ENCODE measurements around the gene DVL1. TPM values are rescaled to one million over a fixed set of nuclear protein-coding genes. Genes with fewer than 3 reads are reported as not detected.
"Not testable (repeated sequence)": the region's sequence is repeated elsewhere in the genome, so short reads cannot be mapped to it uniquely, and the experiment has no call there.

Gene DVL1
- total and polyA plus RNA-seq, 9 donors, result 38.2 to 50.5 (median 45.8) TPM

DNA sequence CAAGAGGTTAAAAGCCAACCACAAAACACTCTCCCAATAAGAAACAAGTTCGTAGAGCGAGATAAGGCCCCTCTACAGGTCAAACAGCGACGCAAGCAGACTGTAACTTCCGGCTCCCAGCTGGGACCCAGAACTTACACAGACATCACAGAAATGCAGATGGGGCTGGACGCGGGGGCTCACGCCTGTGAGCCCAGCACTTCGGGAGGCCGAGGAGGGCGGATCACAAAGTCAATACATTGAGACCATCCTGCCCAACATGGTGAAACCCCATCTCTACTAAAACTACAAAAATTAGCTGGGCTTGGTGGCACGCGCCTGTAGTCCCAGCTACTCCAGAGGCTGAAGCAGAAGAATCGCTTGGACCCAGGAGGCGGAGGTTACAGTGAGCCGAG, 38.9 kb upstream of the DVL1 start:
- H3K27ac ChIP-seq (ENCODE audit: low read length), result no peak overlapping the region
- 98% methylated on average over 10 of the region's 16 CpGs for WGBS (ENCODE audit: insufficient coverage)
- no peaks in the 10 kb centered on the region for H3K4me1 ChIP-seq (ENCODE audit: control insufficient read depth, insufficient read depth, low read length)
- no peak for DNase-seq
- H3K4me3 ChIP-seq (ENCODE audit: low read length), result no peak overlapping the region
- H3K36me3 ChIP-seq (ENCODE audit: control insufficient read depth, insufficient read depth, low read length), result peaks cover 77% of the 10 kb centered on the region
- no peaks in the 10 kb centered on the region for H3K27me3 ChIP-seq (ENCODE audit: control insufficient read depth, insufficient read depth, low read length)
- H3K9me3 ChIP-seq (replicated peaks; ENCODE audit: control insufficient read depth, low read depth, low read length), result no peaks in the 10 kb centered on the region

DNA sequence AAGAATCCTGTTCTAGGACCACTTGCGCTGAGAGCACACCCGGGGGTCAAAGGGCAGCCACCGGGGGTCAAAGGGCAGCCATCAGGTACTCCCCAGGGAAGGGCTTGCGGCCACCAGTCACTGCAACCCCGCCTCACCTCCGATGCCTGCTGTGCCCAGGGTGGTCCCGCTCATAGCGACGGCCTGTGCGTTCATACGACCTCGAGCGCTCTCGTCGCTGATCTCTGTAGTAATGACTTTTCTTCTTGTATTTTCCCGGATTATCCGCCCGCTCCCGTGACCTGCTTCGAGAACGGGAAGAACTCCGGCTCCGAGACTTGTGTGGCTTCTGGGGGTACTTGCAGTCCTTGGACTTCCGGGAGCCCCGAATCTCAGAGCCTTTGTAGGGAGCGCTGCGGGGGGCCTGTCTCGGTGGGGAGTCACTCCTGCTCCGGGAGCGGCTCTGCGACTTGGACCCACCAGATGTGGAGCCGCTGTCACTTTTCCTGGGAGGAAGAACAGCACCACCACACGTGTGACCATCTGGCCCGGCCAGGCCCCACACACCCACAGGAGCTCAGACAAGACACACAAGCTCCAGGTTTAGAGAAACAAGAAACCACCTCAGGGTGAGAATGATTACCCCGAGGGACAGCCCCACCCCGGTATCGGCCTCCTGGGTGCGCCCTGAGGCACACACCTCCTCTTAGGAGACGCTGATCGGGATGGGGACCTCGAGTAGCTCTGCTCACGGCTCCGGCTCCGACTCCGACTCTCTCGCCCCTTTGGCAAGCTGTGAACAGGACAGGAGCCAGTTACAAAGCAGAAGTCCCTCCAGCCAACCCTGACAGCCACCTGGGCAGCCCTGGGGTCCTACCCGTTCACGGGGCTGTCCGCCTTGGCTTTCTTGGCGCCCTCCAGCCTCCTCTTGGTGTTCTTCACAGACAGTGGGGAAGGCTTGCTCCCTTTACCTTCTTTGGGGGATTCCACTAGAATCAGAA, 38.2 kb upstream of the DVL1 start:
- H3K9me3 ChIP-seq (replicated peaks; ENCODE audit: control insufficient read depth, low read depth, low read length), result no peaks in the 10 kb centered on the region
- H3K4me3 ChIP-seq (ENCODE audit: low read length), result no peak overlapping the region
- no peaks in the 10 kb centered on the region for H3K27me3 ChIP-seq (ENCODE audit: control insufficient read depth, insufficient read depth, low read length)
- no peaks in the 10 kb centered on the region for H3K4me1 ChIP-seq (ENCODE audit: control insufficient read depth, insufficient read depth, low read length)
- H3K27ac ChIP-seq (ENCODE audit: low read length), result no peak overlapping the region
- no peak for DNase-seq
- peaks cover 70% of the 10 kb centered on the region for H3K36me3 ChIP-seq (ENCODE audit: control insufficient read depth, insufficient read depth, low read length)
- WGBS (ENCODE audit: insufficient coverage), result 92% methylated on average over 48 of the region's 50 CpGs

DNA sequence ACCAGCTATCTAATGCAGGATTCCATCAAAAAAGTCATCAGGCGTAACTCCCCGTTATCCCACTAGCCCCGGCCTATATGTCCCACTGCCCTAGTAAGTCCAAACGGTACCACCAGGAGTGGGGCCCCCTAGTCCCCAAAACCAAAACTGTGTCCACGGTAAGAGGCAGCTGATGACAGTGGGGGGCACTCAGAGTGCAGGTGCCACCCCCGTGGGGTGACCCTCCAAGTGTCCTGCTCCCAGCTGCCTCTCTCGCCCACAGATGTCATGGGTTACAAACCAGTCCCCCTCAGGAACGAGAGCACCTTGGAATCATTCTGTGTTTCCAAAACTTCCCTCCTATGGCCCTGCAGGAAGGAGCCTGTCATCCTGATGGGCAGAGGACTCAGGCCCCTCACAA, 36.7 kb upstream of the DVL1 start:
- H3K27me3 ChIP-seq (ENCODE audit: control insufficient read depth, insufficient read depth, low read length), result no peaks in the 10 kb centered on the region
- H3K4me3 ChIP-seq (ENCODE audit: low read length), result no peak overlapping the region
- no peak for DNase-seq
- H3K27ac ChIP-seq (ENCODE audit: low read length), result no peak overlapping the region
- H3K9me3 ChIP-seq (replicated peaks; ENCODE audit: control insufficient read depth, low read depth, low read length), result no peaks in the 10 kb centered on the region
- WGBS (ENCODE audit: insufficient coverage), result 95% methylated on average over 4 of the region's 8 CpGs
- H3K36me3 ChIP-seq (ENCODE audit: control insufficient read depth, insufficient read depth, low read length), result peaks cover 64% of the 10 kb centered on the region
- H3K4me1 ChIP-seq (ENCODE audit: control insufficient read depth, insufficient read depth, low read length), result no peaks in the 10 kb centered on the region

DNA sequence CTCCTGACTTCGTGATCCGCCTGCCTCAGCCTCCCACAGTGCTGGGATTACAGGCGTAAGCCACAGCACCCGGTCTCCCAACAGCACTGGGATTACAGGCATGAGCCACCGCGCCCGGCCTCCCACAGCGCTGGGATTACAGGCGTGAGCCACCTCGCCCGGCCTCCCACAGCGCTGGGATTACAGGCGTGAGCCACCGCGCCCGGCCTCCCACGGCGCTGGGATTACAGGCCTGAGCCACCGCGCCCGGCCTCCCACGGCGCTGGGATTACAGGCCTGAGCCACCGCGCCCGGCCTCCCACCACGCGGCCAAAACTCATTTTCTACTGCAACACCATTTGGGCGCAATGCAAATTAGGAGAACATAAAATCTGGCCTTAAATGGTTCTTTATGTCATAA, 36.1 kb upstream of the DVL1 start:
- H3K4me3 ChIP-seq (ENCODE audit: low read length); DNase-seq; H3K27me3 ChIP-seq (ENCODE audit: control insufficient read depth, insufficient read depth, low read length); H3K4me1 ChIP-seq (ENCODE audit: control insufficient read depth, insufficient read depth, low read length); H3K9me3 ChIP-seq (replicated peaks; ENCODE audit: control insufficient read depth, low read depth, low read length); H3K27ac ChIP-seq (ENCODE audit: low read length): not testable (repeated sequence)
- H3K36me3 ChIP-seq (ENCODE audit: control insufficient read depth, insufficient read depth, low read length), result peaks cover 58% of the 10 kb centered on the region
- WGBS (ENCODE audit: insufficient coverage), result 92% methylated on average over 20 of the region's 29 CpGs

DNA sequence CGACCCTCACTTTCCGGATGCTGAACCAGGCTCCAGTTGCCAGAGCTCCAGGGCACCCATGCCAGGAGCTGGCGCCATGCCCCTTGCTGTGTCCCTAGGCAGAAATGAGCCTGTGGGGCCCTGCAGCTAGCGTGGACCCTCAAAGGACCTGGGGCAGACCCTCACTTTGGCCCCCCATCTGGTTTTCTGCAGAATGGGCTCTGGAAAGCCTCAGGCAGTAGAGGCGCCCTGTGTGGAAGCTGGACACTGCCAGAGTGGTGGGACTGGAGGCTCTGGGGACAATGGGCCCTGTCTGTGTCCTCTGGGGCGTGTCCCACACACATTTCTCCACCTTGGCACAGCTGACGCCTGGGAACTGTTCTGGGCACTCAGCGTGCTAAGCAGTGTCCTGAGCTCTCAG, 32.1 kb upstream of the DVL1 start:
- Histone ChIP-seq H3K27ac (ENCODE audit: low read length) (no peak overlapping the region), H3K27me3 (ENCODE audit: control insufficient read depth, insufficient read depth, low read length) (no peaks in the 10 kb centered on the region), H3K36me3 (ENCODE audit: control insufficient read depth, insufficient read depth, low read length) (peaks cover 19% of the 10 kb centered on the region), H3K4me3 (ENCODE audit: low read length) (no peak overlapping the region), H3K4me1 (ENCODE audit: control insufficient read depth, insufficient read depth, low read length) (no peaks in the 10 kb centered on the region), H3K9me3 (replicated peaks; ENCODE audit: control insufficient read depth, low read depth, low read length) (no peaks in the 10 kb centered on the region)
- DNase-seq, result no peak
- WGBS (ENCODE audit: insufficient coverage), result 68% methylated on average over 7 of the region's 8 CpGs

DNA sequence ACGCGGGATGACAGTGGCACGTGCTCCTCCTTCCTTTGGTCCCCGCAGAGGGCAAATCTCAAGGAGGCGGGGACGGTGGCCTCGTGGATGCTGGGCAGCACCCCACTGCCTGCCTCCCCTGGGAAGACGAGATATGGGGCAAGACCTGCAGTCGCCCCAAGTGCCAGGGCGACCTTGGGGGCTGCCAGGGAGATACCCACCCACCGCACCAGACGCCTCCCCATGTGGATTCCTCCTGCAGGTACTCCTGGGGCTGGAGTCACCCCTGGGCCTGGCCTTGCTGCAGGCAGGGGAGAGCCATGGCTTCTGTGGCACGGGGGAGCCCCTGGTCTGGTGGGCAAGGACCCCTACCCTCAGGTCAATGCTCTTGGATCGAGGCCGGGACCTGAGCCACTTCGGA, 31.6 kb upstream of the DVL1 start:
- 92% methylated on average over 16 of the region's 16 CpGs for WGBS (ENCODE audit: insufficient coverage)
- DNase-seq, result no peak
- H3K27ac ChIP-seq (ENCODE audit: low read length), result no peak overlapping the region
- peaks cover 4% of the 10 kb centered on the region for H3K4me1 ChIP-seq (ENCODE audit: control insufficient read depth, insufficient read depth, low read length)
- H3K4me3 ChIP-seq (ENCODE audit: low read length), result no peak overlapping the region
- no peaks in the 10 kb centered on the region for H3K9me3 ChIP-seq (replicated peaks; ENCODE audit: control insufficient read depth, low read depth, low read length)
- no peaks in the 10 kb centered on the region for H3K27me3 ChIP-seq (ENCODE audit: control insufficient read depth, insufficient read depth, low read length)
- peaks cover 14% of the 10 kb centered on the region for H3K36me3 ChIP-seq (ENCODE audit: control insufficient read depth, insufficient read depth, low read length)

DNA sequence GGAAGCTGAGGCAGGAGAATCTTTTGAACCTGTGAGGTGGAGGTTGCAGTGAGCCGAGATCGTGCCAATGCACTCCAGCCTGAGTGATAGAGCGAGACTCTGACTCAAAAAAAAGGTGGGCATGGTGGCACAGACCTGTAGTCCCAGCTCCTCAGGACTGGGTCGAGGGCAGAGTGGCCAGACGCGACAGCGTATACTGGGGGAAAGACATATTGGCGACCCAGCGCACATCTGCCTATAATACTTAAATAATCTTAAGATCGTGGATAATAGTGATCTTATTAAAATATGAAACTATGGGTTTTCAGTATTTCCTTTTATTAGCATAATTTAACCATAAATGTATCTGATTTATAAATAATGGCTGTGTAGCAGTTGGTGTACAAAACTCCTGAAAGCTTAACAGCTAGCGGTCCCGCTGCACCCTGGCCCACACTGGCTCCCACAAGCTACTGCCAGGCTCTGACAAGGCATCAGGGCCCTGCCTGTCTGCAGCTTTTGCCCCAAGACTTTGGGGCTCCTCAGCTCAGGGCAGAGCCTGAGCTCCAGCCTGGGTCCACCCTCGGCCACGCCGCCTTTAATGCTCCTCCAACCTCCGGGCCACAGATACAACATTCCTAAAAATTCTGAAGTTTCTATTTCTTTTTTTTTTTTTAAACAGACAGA, 28.5 kb upstream of the DVL1 start:
- Histone ChIP-seq H3K9me3 (replicated peaks; ENCODE audit: control insufficient read depth, low read depth, low read length) (no peaks in the 10 kb centered on the region), H3K36me3 (ENCODE audit: control insufficient read depth, insufficient read depth, low read length) (peaks cover 18% of the 10 kb centered on the region), H3K4me3 (ENCODE audit: low read length) (no peak overlapping the region), H3K27ac (ENCODE audit: low read length) (no peak overlapping the region), H3K27me3 (ENCODE audit: control insufficient read depth, insufficient read depth, low read length) (no peaks in the 10 kb centered on the region), H3K4me1 (ENCODE audit: control insufficient read depth, insufficient read depth, low read length) (peaks cover 20% of the 10 kb centered on the region)
- WGBS (ENCODE audit: insufficient coverage), result 91% methylated on average over 8 of the region's 16 CpGs
- DNase-seq, result no peak

DNA sequence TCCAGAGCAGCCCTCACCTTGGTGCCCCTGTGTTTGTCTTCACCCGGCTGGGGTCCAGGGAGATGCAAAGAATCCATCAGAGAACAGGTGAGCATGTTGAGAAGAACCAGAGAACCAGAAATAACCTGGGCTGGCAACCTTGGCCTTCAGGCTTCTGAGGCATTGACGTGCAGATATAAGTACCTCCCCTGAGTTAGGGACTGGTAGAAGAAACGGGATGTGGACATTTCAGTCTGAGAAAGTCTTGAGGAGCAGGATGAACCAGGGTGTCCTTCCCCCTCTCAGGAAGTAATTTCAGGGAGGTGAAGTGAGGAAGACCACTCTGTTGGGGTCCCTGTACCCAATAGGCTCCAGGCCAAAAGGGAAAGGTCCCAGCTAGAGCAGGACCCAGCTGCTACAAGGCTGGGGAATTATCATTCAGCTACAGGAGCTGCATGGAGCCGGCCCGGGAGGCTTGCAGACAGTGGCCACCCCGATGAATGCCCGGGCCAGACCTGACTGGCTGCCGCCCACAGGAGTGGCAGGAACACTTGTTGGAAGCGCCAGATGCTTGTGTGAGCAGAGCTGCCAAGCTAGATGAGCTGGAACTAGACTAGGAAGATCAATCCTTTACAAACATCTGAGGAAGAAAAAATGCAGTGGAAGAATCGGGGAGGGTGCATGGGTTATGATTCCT, 27.5 kb upstream of the DVL1 start:
- no peak for DNase-seq
- WGBS (ENCODE audit: insufficient coverage), result 88% methylated on average over 8 of the region's 10 CpGs
- H3K27ac ChIP-seq (ENCODE audit: low read length), result no peak overlapping the region

DNA sequence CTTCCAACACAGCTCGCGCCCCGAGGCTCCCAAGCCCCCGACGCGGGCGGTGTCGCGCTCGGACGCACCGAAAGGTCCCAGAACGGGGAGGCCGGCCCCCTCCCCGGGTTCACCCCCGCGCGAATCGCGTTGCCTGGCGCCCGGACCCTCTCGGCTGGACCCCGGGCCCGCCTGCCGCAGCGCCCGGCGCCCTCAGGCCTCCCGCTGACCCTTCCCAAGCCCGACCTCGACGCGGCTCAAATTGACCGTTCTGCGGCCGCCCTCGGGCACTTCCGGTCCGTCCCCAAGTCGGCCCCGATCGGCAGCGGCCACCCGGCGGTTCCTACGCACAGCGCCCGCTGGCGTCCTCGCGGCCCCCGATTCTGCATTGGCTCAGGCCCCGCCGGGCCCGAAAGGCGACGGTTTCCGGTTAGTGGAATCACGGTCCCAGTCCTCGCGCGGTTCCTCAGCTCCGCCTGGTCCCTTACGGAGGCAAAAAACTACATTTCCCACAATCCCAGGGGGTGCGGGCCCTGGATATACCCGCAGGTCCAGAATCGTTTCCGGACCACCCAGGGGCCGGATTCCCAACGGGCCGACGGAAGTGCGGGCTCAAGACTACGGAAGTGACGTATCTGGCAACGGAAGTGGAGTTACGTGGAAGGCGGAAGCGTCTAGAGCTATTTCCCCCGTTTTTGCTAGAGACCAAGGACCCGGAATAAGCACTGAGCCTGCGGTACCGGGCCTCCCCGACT, 25.9 kb upstream of the DVL1 start, which contains the start of gene AURKAIP1:
AURKAIP1 (minus strand) TSS at position 279 of the 734 bp plus-strand sequence. CDS start 451 bp downstream, outside the sequence.
- H3K27ac ChIP-seq (ENCODE audit: low read length), result peak within 1 kb of the TSS; percentile 87
- under 1% methylated on average over 85 of the region's 85 CpGs for WGBS (ENCODE audit: insufficient coverage)
- DNase-seq, result peak; percentile 100
- H3K27me3 ChIP-seq (ENCODE audit: control insufficient read depth, insufficient read depth, low read length), result no peaks in the 10 kb centered on the region
- no peaks in the 10 kb centered on the region for H3K9me3 ChIP-seq (replicated peaks; ENCODE audit: control insufficient read depth, low read depth, low read length)
- H3K4me3 ChIP-seq (ENCODE audit: low read length), result peak within 1 kb of the TSS; percentile 97
- H3K36me3 ChIP-seq (ENCODE audit: control insufficient read depth, insufficient read depth, low read length), result peaks cover 15% of the 10 kb centered on the region
- peaks cover 31% of the 10 kb centered on the region for H3K4me1 ChIP-seq (ENCODE audit: control insufficient read depth, insufficient read depth, low read length)

More for the DNA sequence above, 27.5 kb upstream of the DVL1 start:
- Histone ChIP-seq H3K27me3 (ENCODE audit: control insufficient read depth, insufficient read depth, low read length) (no peaks in the 10 kb centered on the region), H3K4me1 (ENCODE audit: control insufficient read depth, insufficient read depth, low read length) (peaks cover 27% of the 10 kb centered on the region), H3K9me3 (replicated peaks; ENCODE audit: control insufficient read depth, low read depth, low read length) (no peaks in the 10 kb centered on the region), H3K4me3 (ENCODE audit: low read length) (no peak overlapping the region), H3K36me3 (ENCODE audit: control insufficient read depth, insufficient read depth, low read length) (peaks cover 19% of the 10 kb centered on the region)
